HL-60/S4 treated with retinoic acid at 250 ng/mL for 4 days and 3 days (cell line): ENCODE measurements around the gene GRIN2C.

Source experiments
- in situ Hi-C: fragments of 300-500 bp; cut with MboI; formaldehyde crosslinking; loops from 2 replicates; pipeline ENCODE4 v1.7.0; 2022; ENCODE audit warnings: low sequenced_read_pairs

The GRIN2C gene

DNA sequence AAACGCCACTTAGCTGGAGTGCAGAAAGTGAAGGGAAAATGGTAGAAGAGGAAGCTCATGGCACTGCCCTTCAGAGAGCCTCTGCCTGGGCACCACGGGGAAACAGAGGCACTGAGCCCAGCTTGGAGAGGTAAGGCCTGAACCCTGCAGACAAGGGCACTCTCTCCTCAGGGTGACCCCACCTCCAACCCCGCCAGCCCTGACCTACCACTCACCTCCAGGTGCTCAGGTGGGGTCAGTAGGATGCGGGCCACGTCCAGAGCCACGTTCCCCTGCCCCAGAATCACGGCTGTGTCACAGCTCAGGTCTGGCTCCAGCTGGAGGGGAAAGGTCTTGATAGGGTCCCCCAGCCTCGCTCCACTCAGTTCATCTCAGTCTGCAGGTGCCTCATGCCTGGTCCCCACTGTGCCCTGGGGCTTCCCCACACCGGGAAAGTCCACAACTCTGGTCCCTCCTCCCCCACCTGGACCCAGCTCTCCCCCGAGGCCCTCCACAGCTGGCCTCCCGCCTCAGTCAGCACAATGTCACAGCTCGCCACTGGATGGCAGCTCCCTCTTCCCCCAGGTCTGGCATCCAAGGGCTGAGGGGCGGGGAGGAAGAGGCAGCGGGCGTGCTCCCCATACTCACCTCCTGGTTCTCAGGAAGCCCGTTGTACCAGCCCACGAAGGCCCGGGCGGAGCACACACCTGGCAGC is 6.0 kb upstream of the GRIN2C start:
- in situ Hi-C loops = loop anchor here (10.0 kb wide), 1 partner anchor 211 kb away; no protein-coding TSS in a partner anchor

DNA sequence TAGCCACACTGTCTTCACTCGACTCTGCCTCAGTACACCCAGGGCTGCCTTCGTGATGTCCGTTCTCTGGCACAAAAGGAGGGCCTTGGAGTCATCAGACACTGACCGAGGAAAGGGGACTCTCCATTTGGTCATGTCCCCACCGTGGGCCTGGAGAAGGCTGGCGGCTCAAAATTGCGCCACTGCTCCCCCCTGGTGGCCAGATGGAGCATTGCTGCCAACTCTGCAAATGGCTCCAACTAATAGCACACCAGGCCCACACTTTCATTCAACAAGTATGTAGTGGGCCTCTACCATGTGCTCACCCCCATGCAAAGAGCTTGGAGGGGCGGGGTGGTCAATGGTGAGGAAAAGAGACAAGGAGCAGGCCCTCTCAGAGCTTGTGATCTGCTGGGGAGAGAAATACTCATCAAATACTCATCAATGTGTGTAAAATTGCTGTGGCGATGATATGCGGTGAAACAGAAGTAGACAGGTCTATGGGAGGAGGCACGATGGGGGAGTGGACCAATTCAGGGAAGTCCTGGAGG is 5.2 kb upstream of the GRIN2C start:
- in situ Hi-C loops = loop anchor here (10.0 kb wide), 1 partner anchor 210 kb away; no protein-coding TSS in a partner anchor

DNA sequence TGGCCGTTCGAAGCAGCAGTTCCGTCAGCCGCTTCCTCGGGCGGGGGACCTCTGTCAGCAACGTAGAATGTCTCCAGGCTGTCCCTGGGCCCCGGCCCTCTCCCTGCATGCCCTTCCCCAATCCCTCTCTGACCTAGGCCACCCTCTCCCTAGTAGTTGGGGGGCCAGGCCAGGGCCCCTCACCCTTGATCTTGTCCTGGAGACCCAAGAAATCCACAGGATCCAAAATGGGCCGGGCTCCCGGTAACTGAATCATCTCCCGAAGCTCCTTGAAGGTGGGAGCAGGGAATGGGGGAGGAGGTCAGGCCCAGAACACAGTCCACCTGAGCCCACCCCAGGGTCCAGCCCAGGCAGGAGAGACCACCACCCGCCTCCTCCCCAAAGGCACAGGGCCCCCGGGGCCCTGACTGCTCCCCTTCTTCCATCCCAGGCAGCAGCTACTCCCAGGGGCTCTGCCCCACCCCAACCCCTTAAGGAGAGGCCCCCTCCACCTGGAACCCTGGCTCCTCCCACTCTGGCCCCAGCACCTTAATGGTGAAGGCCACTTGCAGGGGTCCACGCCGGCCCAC is 4.7 kb upstream of the GRIN2C start:
- in situ Hi-C loops = loop anchor here (10.0 kb wide), 1 partner anchor 210 kb away; no protein-coding TSS in a partner anchor

DNA sequence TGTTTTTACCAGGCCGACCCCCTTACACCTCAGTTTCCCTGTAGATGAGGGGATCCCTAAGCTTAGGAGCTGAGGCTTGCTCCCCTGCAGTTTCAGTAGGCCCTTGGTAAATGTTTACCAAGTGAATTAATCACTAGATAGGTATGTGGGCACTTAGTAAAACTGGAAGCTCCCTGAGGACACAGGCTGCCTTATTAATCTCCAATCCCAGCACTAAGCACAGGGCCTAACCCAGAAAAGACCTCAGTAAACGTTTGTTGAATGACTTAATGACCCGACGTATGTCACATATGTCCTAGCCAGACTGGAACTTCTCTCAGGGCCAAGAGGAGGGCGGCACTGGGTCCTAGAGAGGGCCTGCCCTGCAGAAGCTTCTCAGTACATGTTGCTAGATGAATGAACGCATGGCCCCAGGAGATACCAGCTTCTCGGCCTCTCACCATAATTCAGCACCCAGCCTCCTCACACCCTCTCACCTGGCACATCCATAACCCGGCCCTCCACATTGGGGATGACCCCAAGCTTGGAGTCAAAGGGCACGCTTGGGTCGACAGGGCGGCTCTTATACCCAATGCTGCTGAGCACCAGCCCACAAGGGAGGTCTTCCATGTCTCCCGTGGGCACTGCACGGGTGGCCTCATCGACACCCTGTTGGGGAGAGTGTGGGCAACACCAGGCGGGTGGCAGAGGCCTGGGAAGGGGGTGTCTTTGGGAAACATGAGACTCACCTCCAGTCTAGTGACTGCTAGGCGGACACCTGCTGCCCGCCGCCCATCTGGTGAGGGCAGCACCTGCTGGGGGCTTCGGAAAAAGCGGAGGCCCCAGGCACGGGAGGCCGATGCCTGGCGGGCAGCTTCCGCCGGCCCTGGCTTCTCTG is 4.0 kb upstream of the GRIN2C start:
- in situ Hi-C loops = loop anchor here (10.0 kb wide), 1 partner anchor 209 kb away; no protein-coding TSS in a partner anchor

DNA sequence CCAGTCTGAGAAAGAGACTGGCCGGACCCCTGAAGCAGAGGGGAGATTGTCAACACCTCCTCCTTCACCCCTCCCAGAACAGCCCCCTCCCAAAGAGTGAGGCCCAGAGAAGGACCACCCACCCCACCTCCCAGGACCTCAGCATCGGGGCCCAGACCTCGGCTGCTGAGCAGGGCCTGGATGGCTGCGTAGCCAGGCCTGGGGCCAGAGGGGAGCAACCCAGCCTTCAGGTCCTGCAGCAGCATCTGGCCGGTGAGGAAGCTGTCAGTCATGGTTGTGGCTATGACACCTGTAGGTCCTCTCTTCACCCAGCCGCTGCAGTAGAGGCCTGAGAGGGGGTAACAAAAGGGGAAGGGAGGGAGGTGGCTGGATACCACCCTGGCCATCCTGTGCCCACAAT is 3.2 kb upstream of the GRIN2C start:
- in situ Hi-C loops = loop anchor here (10.0 kb wide), 1 partner anchor 208 kb away; no protein-coding TSS in a partner anchor

DNA sequence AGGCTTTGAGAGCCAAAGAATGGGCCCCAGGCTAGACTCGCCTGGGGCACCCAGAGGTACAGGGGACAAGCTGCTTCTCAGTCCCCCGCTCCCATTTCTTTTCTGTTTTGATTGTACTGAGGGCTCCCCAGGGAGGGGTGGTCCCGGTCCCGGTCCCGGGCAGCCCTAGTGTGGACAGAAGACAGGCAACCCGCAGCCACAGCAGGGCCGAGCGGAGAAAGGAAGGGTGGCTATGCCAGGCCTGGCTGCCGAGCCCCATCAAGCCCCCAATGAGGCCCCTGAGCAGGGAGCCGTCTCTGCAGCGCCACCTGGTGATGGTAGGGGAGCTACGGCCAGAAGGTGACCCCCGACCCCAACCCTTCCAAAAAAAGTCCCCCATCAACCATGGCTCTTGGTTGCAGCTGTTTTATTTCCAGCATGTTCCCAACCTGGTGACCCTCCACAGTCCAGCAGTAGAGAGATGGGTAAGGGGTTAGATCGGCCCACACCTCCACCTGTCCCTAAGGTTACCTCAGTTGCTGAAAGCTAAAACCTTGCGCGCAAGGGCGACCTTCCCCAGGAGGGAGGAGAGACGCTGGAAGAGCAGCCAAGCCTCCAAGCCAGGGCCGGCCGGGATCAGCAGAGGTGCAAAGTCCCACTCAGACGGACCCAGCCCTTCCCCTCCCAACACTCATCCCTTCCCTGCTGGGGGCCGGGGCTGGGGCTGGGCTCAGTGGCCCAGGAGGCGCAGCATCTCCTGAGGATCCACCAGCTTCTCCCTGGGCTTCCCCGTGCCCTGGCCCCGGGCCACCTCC is 2.6 kb upstream of the GRIN2C start:
- in situ Hi-C loops = loop anchor here (10.0 kb wide), 1 partner anchor 208 kb away; no protein-coding TSS in a partner anchor

DNA sequence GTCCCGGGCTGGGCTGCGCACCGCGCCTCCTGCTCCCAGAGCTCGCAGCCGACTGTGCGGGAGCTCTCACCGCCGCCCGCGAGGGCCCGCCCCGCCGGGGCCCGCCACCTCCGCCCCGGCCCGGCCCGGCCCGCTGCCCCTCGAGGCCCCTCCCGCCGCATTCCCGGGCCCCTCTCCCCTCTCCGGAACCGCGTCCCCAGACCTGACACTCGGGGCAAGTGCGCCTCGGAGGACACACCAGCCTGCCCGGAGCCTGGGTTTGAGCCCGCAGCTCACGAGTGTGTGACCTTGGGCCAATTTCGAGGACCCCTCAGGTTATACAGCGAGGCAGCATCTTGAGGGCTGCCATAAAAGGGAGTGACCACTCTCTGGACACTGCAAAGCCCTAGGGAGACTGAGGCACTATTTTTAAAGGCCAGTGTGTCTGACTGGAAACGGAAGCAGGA is 2.0 kb upstream of the GRIN2C start:
- in situ Hi-C loops = loop anchor here (10.0 kb wide), 1 partner anchor 207 kb away; no protein-coding TSS in a partner anchor

DNA sequence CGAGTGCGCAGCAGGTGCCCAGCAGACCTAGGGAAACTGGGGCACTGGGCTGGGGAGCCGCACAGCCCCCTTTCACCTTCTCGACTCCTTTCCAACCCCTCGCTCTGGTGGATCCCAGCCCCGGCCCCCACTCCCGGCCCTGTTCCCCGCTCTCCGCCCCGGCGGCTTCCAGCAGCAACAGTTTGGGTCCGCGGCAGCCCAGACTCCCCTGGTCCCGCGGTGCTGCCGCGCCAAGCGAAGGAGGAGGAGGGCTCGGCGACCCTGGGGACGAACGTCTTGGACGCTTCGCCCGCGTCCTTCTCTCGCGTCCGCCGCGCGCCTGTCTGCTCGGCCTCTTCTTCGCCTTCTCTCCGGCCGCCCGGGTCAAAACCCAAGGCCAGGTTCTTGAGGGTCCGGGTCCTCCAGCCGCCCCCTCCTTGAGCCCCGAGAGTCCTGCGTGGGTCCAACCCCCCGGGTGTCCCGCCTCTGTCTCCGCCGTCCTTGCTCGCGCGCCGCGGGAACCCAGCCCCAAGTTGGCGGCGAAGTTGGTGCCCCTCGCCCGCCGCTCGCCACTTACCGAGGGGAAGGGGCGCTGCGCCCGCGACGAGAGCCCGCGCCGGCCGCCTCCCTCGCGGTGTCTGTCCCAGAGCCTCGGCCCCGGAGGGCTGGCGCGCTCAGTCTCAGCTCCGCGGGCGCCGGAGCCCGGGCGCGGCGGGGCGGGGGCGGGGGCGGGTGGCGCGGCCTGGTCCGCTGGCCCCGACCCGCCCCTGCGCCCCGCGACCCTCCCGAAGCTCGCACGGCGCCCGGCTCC is 1.4 kb upstream of the GRIN2C start:
- in situ Hi-C loops = loop anchor here (10.0 kb wide), 1 partner anchor 206 kb away; no protein-coding TSS in a partner anchor

DNA sequence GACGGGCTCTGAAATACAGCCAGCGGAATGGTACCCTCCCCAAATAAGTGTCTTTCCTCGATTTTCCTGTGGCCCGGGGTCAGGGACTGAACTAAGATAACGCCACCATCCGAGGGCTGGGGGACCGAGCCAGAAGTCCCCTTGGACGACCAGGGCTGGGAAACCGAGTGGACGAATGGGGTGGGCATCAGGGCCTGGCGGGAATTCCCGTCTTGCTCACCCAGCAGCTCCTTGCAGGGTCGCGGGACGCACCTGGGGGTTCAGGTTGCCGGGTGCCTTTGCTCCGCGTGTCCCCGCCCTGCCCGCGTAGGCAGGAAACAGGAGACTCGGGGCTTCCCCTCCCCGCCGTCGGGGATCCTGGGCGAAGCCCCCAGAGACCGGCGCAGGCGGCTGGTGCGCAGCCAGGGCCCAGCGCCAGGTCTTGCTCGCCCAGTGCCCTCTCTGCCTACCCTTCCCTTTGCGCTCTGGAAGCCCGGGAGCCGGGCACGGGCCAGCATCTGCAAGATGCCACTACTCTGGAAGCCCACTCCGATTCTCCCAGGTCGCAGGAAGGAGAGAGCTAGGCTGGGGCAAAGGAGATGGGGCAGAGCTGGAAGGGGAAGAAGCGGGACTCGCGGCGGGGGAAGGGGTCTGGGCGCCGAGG is 665 bp upstream of the GRIN2C start:
- in situ Hi-C loops = loop anchor here (10.0 kb wide), 1 partner anchor 206 kb away; no protein-coding TSS in a partner anchor

DNA sequence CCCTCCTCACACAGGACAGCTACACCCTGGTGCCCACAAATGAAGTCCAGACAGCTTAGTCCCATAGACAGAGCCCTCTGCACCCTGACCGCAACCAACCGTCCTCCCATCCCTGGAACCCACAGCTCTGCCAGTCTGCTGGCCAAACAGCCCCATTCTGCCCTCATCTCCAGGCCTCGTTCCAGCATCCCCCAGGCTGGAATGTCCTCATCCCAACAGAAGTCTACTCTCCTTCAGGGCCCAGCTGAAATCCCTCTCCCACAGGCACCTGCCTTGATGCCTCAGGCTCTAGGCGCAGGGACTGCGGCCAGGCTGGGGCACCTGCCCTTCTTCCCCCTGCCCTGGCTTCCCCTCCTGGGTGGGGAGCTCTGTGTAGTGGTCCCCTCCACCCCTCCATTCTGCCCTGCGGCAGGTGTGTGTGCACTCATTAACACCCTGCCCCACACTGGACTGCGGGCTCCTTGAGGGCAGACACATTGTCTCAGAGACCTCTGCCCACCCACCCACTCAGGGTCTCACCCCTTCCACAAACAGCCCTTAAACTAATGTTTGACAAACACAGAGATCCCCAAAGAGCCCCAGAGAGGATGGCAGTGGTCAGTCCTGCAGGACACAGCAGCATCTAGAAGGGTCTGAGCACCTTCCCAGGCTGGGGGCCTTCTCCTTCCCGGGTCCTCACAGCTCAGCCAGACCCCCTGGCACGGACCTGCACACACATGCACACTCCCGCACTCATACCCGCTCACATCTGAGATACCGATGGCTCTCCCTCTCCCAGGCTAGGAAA is 820 bp downstream of the GRIN2C start:
- in situ Hi-C loops = loop anchor here (10.0 kb wide), 1 partner anchor 64 kb away; no protein-coding TSS in a partner anchor

DNA sequence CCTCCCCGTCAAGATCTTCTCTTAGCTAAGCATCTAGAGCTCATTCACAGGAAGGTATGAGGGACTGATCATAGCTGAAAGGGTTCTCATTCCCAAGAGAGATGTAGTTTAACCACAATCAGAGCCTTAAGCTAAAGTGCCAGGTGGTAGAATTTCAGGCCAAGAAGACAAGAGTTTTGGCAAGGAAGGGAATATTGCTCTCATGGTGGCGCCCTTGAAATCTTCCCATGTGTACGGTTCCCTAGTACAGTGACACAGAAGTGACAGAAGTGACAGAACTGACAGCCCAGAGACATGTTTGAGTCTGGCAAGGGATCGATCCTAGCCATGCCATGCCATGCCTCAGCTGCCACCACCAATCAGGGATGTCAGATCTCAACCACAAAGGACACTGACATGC is 2.5 kb downstream of the GRIN2C start:
- in situ Hi-C loops = loop anchor here (10.0 kb wide), 1 partner anchor 62 kb away; no protein-coding TSS in a partner anchor

DNA sequence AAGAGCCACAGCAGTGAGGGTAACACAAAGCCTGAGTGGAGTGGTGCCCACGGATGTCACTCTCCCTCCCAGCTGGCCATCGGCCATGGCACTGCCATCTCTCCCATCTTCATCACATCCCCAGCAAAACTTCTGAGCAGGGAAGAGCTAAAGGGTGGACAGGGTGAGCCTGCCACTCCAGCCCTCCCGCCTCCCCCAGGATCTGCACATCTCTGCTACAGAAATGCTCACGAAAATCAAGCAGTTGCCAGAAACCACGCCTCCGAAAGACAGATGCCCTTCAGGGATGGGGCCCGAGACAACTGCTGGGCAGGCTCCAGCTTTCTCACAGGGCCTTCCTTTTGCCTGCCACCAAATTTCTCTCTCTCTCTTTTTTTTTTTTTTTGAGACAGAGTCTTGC is 3.6 kb downstream of the GRIN2C start:
- in situ Hi-C loops = loop anchor here (10.0 kb wide), 1 partner anchor 61 kb away; no protein-coding TSS in a partner anchor

DNA sequence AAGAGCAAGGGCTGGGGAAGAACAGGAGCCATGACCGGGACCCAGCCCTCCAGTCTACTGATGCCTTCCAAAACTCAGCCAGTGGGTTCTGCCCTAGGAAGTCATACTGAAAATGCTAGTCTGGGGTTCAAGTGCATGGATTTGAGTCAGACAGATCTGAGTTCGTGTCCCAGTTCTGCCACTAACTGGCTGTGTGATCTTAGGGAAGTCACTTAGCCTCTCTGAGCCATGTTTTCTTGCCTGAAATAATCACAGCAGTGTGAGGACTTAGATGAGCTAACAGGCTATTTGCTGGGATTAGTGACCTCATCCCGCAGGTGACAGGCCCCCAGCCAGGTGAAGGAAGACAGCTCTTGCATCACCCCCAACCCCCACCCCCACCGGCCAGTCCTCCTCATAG is 4.4 kb downstream of the GRIN2C start:
- in situ Hi-C loops = loop anchor here (10.0 kb wide), 1 partner anchor 61 kb away; no protein-coding TSS in a partner anchor

DNA sequence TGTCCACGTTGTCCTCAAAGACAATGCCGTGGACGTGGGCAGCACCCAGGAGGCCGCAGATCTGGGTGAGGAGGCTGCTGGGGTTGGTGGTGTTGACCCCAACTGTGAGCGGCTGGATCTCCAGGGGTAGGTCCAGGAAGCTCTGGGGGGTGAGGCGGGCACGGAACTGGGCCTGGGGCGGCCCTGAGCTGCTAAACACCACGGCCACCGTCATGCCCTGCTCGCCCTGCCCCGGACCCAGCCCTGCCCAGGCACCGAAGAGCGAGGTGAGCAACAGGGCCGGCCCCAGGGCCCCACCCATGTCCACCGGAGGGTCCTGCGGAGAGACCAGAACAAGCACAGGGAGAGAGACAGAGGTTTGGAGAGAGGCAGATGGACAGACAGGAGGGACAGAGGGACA is 4.9 kb downstream of the GRIN2C start:
- in situ Hi-C loops = loop anchor here (10.0 kb wide), 1 partner anchor 60 kb away; no protein-coding TSS in a partner anchor

DNA sequence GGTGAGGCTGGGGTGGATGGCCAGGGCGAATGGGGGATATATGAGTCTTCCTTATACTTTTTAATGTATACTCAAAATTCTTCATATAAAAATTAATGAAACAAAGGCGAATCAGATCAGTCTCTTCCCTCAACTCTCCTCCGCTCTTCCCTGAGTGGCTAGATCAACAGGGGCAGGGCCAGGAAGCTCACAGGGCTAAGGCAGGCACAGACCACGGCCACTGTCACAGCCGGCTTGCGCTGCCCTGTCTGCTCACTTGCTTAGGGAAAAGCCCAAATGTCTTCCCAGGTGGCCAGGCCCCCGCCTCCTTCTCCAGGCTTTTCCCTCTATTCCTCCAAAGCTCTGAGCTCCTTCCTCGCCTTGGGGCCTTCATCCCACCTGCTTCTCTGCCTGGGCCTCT is 6.0 kb downstream of the GRIN2C start:
- in situ Hi-C loops = loop anchor here (10.0 kb wide), 1 partner anchor 59 kb away; no protein-coding TSS in a partner anchor

DNA sequence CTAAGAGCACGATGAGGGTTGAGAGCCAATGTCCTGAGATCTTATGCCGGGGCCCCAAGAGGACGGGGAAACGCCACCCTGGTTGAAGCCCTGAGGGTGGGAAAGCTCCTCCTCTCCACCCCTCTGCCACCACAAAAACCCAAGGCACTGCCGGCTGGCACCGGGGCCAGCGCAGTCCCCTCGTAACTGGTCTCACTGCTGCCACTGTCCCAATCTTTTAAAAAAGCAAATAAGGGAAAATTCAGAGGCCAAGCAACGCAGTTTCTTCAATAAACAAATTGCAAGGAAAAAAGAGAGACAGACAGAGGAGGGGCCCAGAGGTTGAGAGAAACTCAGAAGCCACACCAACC is 6.7 kb downstream of the GRIN2C start:
- in situ Hi-C loops = loop anchor here (10.0 kb wide), 1 partner anchor 58 kb away; no protein-coding TSS in a partner anchor

DNA sequence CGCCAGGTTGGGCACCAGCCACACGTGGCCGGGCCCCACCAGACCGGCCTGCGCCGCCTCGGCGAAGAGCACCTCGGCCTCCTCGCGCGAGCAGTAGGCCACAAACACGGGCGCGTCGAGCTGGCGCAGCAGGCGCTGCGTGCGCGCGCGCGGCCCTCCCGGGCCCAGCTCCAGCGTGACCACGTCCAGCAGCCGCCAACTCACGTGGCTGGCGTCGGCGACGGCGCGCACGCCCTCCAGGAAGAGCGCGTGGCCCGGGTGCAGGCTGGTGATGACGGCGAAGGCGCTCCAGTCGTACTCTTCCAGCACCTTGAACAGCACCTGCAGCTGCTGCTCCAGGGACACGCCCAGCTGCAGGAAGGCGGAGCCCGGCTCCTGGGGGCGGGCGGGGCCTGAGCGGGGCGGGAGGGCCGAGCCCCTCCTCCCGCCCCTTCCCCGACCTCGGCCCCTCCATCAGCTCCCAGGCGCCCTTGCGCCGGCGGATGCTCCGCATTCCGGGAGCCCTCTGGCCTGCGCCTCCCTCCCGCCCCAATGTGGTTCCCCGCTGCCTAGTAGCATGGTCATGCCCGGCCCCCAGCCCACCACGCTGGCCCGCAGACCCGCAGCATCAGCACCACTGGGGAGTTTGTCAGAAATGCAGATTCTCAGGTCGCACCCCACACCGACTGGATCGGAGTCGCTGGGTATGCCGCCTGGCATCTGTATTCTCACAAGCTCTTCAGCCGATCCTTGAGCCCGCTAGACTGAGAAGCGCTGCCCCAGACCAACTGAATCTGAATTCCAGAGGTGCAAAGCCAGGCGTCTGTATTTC is 7.2 kb downstream of the GRIN2C start:
- in situ Hi-C loops = loop anchor here (10.0 kb wide), 1 partner anchor 58 kb away; no protein-coding TSS in a partner anchor
